ENCODE results near the gene SPRING1. TPM values are rescaled to one million over a fixed set of nuclear protein-coding genes. Genes with fewer than 3 reads are reported as not detected.

The SPRING1 gene, protein sequence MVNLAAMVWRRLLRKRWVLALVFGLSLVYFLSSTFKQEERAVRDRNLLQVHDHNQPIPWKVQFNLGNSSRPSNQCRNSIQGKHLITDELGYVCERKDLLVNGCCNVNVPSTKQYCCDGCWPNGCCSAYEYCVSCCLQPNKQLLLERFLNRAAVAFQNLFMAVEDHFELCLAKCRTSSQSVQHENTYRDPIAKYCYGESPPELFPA
- total RNA-seq (2022; extraction: Qiagen RNA extraction) = 19.6 to 26.0 TPM (median 24.7 TPM) in 5 replicates

DNA sequence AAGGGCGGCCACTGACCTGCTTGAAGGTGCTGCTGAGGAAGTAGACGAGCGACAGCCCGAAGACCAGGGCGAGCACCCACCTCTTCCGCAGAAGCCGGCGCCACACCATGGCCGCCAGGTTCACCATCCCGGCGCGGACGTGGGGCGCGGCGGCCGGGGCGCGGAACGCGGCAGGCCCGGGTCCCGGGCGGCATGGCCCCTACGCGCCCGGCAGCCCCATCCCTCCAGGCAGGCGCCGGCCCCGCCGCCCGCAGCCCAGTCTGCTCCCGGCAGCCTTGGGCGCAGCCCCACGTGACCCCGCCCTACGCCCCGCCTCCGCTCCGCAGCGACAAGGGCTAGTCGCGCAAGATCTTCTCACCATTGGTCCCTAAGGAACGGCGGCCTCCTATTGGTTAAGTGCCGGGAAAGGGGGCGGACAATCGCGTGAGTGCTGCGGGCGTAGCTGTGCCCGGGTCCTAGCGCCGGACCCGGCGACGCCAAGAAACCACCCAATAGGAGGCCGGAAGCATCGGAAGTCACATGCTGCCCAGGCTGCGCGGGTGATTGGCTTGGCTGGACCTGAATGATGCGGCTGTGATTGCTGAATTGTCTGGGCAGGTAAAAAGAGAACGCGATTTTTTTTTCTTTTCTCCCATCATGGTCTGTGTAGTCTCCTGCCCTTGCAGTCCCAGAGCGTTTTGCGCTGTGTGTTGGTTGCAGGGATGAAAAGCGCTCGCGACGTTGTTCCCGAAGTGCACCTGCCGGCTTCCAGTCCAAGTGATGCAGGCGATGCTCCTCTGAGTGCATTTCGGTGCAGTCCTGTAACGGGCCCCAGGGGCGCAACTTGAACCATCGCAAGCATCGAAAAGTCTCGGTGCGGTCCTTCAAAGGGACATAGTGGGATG, at the start of gene SPRING1, which contains the start of gene RNFT2:
Gene SPRING1 (minus strand): TSS at position 296 of the 884 bp plus-strand sequence. CDS start 169 bp downstream, at position 127.
Gene RNFT2 (plus strand): TSS at position 542 of the 884 bp plus-strand sequence. CDS start 2,183 bp downstream, outside the sequence.

Other genes starting within 250 kb of the SPRING1 start
- 0.47 to 1.6 TPM (median 1.3 TPM) in 5 replicates for gene MAP1LC3B2, start 178.7 kb downstream of the SPRING1 start, total RNA-seq (2022; extraction: Qiagen RNA extraction)
- 1.9 to 3.5 TPM (median 2.5 TPM) in 5 replicates for gene RNFT2, start 246 bp upstream of the SPRING1 start, total RNA-seq (2022; extraction: Qiagen RNA extraction)
- gene HRK, start 143.4 kb upstream of the SPRING1 start, total RNA-seq (2022; extraction: Qiagen RNA extraction) = 1.3 to 1.7 TPM (median 1.6 TPM) in 5 replicates
- 5.2 to 6.7 TPM (median 6.4 TPM) in 5 replicates for gene FBXW8, start 172.9 kb upstream of the SPRING1 start, total RNA-seq (2022; extraction: Qiagen RNA extraction)